HEK293 (cell line): ENCODE measurements around the gene DPH5.

Experiments
- RBAK ChIP-seq: fragments of 450-650 bp; formaldehyde crosslinking; IDR thresholded peaks from 2 replicates; pipeline ENCODE4 v1.5.1; 2016; ENCODE audit warnings: missing biosample characterization, missing genetic modification characterization
- SALL2 ChIP-seq: fragments of 450-650 bp; formaldehyde crosslinking; IDR thresholded peaks from 2 replicates; pipeline ENCODE4 v1.5.0; 2017; ENCODE audit warnings: missing biosample characterization, mild to moderate bottlenecking, missing genetic modification characterization, borderline replicate concordance
- SP2 ChIP-seq: fragments of 450-650 bp; formaldehyde crosslinking; IDR thresholded peaks from 2 replicates; pipeline ENCODE4 v1.5.1; 2016; ENCODE audit warnings: missing biosample characterization, missing genetic modification characterization
- TCF7L2 ChIP-seq: IDR thresholded peaks from 2 replicates; pipeline ENCODE4 v1.6.1; 2011; ENCODE audit warnings: low read depth, mild to moderate bottlenecking, inconsistent platforms, low read length, moderate library complexity, borderline replicate concordance
- YY1 ChIP-seq: fragments of 450-650 bp; formaldehyde crosslinking; IDR thresholded peaks from 2 replicates; pipeline ENCODE4 v1.5.1; 2018; ENCODE audit warnings: missing biosample characterization, missing genetic modification characterization
- ZBTB1 ChIP-seq: fragments of 450-650 bp; formaldehyde crosslinking; IDR thresholded peaks from 2 replicates; pipeline ENCODE4 v1.5.1; 2016; ENCODE audit warnings: missing biosample characterization, missing genetic modification characterization
- ZBTB17 ChIP-seq: fragments of 450-650 bp; formaldehyde crosslinking; IDR thresholded peaks from 2 replicates; pipeline ENCODE4 v1.5.1; 2016; ENCODE audit warnings: missing biosample characterization, missing genetic modification characterization
- ZBTB7A ChIP-seq: fragments of 450-650 bp; formaldehyde crosslinking; IDR thresholded peaks from 2 replicates; pipeline ENCODE4 v1.5.1; 2016; ENCODE audit warnings: low read depth, missing biosample characterization, missing genetic modification characterization
- ZFP37 ChIP-seq: fragments of 450-650 bp; formaldehyde crosslinking; IDR thresholded peaks from 2 replicates; pipeline ENCODE4 v1.5.1; 2016; ENCODE audit warnings: missing biosample characterization, missing genetic modification characterization
- ZFP41 ChIP-seq: fragments of 450-650 bp; formaldehyde crosslinking; IDR thresholded peaks from 2 replicates; pipeline ENCODE4 v1.5.1; 2016; ENCODE audit warnings: missing biosample characterization, missing genetic modification characterization, borderline replicate concordance
- ZNF221 ChIP-seq: fragments of 450-650 bp; formaldehyde crosslinking; IDR thresholded peaks from 2 replicates; pipeline ENCODE4 v1.5.1; 2017; ENCODE audit warnings: missing biosample characterization, missing genetic modification characterization, borderline replicate concordance
- ZNF292 ChIP-seq: fragments of 450-650 bp; formaldehyde crosslinking; IDR thresholded peaks from 2 replicates; pipeline ENCODE4 v1.5.1; 2016; ENCODE audit warnings: low read depth, missing biosample characterization, missing genetic modification characterization, borderline replicate concordance
- TF ChIP-seq, protein P1 (sequence below): fragments of 450-650 bp; formaldehyde crosslinking; IDR thresholded peaks from 2 replicates; pipeline ENCODE4 v1.5.1; 2016; ENCODE audit warnings: missing biosample characterization, missing genetic modification characterization
- TF ChIP-seq, protein P2 (sequence below): fragments of 450-650 bp; formaldehyde crosslinking; IDR thresholded peaks from 2 replicates; pipeline ENCODE4 v1.5.1; 2017; ENCODE audit warnings: missing biosample characterization, mild to moderate bottlenecking, missing genetic modification characterization, moderate library complexity

DNA sequence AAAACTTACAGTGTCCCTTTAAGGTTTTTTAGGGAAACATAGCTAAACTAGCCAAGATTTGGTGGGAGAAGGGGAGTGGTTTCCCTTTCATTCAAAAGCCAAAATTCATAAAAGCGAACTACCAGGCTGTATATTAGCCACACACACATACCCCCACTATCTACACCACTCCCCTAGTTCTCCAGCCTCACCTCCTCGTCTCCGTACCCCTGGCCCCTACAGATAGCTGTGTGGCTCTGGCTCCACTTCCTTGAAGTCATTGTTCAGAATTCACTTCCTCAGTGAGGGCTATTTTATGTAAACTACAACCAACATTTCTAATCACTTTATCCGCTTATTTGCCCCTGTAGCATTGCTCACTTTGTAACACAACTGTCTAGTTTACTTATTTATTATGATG lies 5.3 kb upstream of the DPH5 start:
- TF ChIP-seq, protein P1, sequence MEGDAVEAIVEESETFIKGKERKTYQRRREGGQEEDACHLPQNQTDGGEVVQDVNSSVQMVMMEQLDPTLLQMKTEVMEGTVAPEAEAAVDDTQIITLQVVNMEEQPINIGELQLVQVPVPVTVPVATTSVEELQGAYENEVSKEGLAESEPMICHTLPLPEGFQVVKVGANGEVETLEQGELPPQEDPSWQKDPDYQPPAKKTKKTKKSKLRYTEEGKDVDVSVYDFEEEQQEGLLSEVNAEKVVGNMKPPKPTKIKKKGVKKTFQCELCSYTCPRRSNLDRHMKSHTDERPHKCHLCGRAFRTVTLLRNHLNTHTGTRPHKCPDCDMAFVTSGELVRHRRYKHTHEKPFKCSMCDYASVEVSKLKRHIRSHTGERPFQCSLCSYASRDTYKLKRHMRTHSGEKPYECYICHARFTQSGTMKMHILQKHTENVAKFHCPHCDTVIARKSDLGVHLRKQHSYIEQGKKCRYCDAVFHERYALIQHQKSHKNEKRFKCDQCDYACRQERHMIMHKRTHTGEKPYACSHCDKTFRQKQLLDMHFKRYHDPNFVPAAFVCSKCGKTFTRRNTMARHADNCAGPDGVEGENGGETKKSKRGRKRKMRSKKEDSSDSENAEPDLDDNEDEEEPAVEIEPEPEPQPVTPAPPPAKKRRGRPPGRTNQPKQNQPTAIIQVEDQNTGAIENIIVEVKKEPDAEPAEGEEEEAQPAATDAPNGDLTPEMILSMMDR (tag by site-specific recombination): no peak
- no peak for TF ChIP-seq ZFP37 (tag by site-specific recombination)
- no peak for TF ChIP-seq ZFP41 (tag by site-specific recombination)
- TF ChIP-seq SALL2 (tag by site-specific recombination): no peak
- TF ChIP-seq ZBTB17: no peak
- no peak for TF ChIP-seq ZBTB7A
- no peak for TF ChIP-seq TCF7L2
- TF ChIP-seq RBAK (tag by site-specific recombination): no peak
- no peak for TF ChIP-seq ZNF221
- TF ChIP-seq SP2: no peak
- TF ChIP-seq, protein P2, sequence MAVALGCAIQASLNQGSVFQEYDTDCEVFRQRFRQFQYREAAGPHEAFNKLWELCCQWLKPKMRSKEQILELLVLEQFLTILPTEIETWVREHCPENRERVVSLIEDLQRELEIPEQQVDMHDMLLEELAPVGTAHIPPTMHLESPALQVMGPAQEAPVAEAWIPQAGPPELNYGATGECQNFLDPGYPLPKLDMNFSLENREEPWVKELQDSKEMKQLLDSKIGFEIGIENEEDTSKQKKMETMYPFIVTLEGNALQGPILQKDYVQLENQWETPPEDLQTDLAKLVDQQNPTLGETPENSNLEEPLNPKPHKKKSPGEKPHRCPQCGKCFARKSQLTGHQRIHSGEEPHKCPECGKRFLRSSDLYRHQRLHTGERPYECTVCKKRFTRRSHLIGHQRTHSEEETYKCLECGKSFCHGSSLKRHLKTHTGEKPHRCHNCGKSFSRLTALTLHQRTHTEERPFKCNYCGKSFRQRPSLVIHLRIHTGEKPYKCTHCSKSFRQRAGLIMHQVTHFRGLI (tag by site-specific recombination): no peak
- no peak for TF ChIP-seq YY1 (tag by site-specific recombination)
- TF ChIP-seq ZNF292: no peak
- no peak for TF ChIP-seq ZBTB1 (tag by site-specific recombination)
